Body of pancreas (tissue), 4 donors: ENCODE data around the gene FBRSL1.

Experiments used
- CTCF ChIP-seq, 7 experiments: fragments of 450-650 bp in 4 of 7; fragments of 200-600 bp in 3 of 7; sonication (generic) in 3 of 7; IDR thresholded peaks; one replicate each; pipeline ENCODE4 v1.5.1; 2016 to 2019; ENCODE audit warnings: antibody characterized with exemption in 7 of 7
- POLR2A ChIP-seq, 3 donors: fragments of 450-650 bp; IDR thresholded peaks; one replicate each; pipeline ENCODE4 v1.6.1; 2016; ENCODE audit warnings: antibody characterized with exemption in 3 of 3, mild to moderate bottlenecking in 2 of 3

GRCh38 chr12:132510111-132510724 lies 20.3 kb downstream of the FBRSL1 start:
- TF ChIP-seq CTCF (IDR thresholded peaks at IDR 0.05) (no peak), POLR2A (IDR thresholded peaks at IDR 0.05) (no peak)
